Smooth muscle cell (in vitro differentiated cells): ENCODE data around the gene OR2T27. TPM values are rescaled to one million over a fixed set of nuclear protein-coding genes. Genes with fewer than 3 reads are reported as not detected.

Experiments
- DNase-seq: peaks from one replicate; lab custom pipeline; 2025; ENCODE audit not compliant: unreplicated experiment; lab: John Stamatoyannopoulos, UW
- H2AFZ ChIP-seq: fragments of 200-600 bp; sonication (generic); 2 replicates; pipeline ENCODE4 v1.6.0; 2016; ENCODE audit warnings: antibody characterized with exemption, low read depth, mild to moderate bottlenecking
- H3F3A ChIP-seq: fragments of 200-600 bp; sonication (generic); 2 replicates; pipeline ENCODE4 v1.6.0; 2017; ENCODE audit warnings: antibody characterized with exemption, low read depth
- H3K27ac ChIP-seq: fragments of 200-600 bp; sonication (generic); 2 replicates; pipeline ENCODE4 v1.5.1; 2016; ENCODE audit warnings: low read depth, mild to moderate bottlenecking
- H3K27me3 ChIP-seq: fragments of 200-600 bp; sonication (generic); 2 replicates; pipeline ENCODE4 v1.6.1; 2016; ENCODE audit warnings: low read depth, mild to moderate bottlenecking
- H3K36me3 ChIP-seq: fragments of 200-600 bp; sonication (generic); 2 replicates; pipeline ENCODE4 v1.5.1; 2016; ENCODE audit warnings: low read depth
- H3K4me1 ChIP-seq: fragments of 200-600 bp; sonication (generic); 2 replicates; pipeline ENCODE4 v1.5.1; 2016; ENCODE audit warnings: low read depth
- H3K4me2 ChIP-seq: fragments of 200-600 bp; sonication (generic); 2 replicates; pipeline ENCODE4 v1.6.0; 2016; ENCODE audit warnings: mild to moderate bottlenecking
- H3K4me3 ChIP-seq: fragments of 200-600 bp; sonication (generic); 2 replicates; pipeline ENCODE4 v1.5.1; 2016; ENCODE audit warnings: mild to moderate bottlenecking
- H3K79me2 ChIP-seq: fragments of 200-600 bp; sonication (generic); 2 replicates; pipeline ENCODE4 v1.6.0; 2016; ENCODE audit warnings: low read depth, mild to moderate bottlenecking
- H3K9ac ChIP-seq: fragments of 200-600 bp; sonication (generic); 2 replicates; pipeline ENCODE4 v1.6.0; 2016; ENCODE audit warnings: low read depth
- H3K9me3 ChIP-seq: fragments of 200-600 bp; sonication (generic); replicated peaks from 2 replicates; pipeline ENCODE4 v1.5.1; 2016; ENCODE audit warnings: low read depth
- H4K20me1 ChIP-seq: fragments of 200-600 bp; sonication (generic); 2 replicates; pipeline ENCODE4 v1.6.0; 2016; ENCODE audit warnings: low read depth
- CTCF ChIP-seq: fragments of 200-600 bp; sonication (generic); IDR thresholded peaks from 2 replicates; pipeline ENCODE4 v1.5.1; 2017; ENCODE audit warnings: borderline replicate concordance, mild to moderate bottlenecking, antibody characterized with exemption; ENCODE audit not compliant: insufficient read depth, poor library complexity, severe bottlenecking
- WGBS: methylation state at CpG from one replicate; pipeline ENCODE4 v1.1.7; 2016; ENCODE audit warnings: low lambda C conversion rate; 5-methylcytosine and 5-hydroxymethylcytosine counted together
- polyA plus RNA-seq: library from polyadenylated mRNA; unstranded; fragments of >200 nt; fragmentation: Nextera tagmentation; extraction: Ambion mirVana; gene quantifications from 2 replicates; pipeline ENCODE4 v1.2.1, GENCODE V29; 2016
- total RNA-seq: library from RNA; depleted of rRNA; stranded (reverse); fragments of >200 nt; gene quantifications from 2 replicates; pipeline ENCODE4 v1.2.3, GENCODE V29; 2014

The OR2T27 gene
- total and polyA plus RNA-seq, 2 experiments from 2014 or later = not detected

GRCh38 chr1:248699099-248699498 lies 43.8 kb upstream of the OR2T27 start:
- DNase-seq = no peak
- WGBS = 56% methylated on average over 1 of the region's 1 CpG
- H3K4me3 ChIP-seq = no peak overlapping the region
- H3K9ac ChIP-seq = no peak overlapping the region
- no peak overlapping the region for H3K4me2 ChIP-seq
- no peaks in the 10 kb centered on the region for H3K4me1 ChIP-seq
- H3K27ac ChIP-seq = no peak overlapping the region
- H2AFZ ChIP-seq = no peak overlapping the region
- no peak for TF ChIP-seq CTCF
- no peaks in the 10 kb centered on the region for H3K27me3 ChIP-seq
- H3K79me2 ChIP-seq = no peaks in the 10 kb centered on the region
- H3K9me3 ChIP-seq = peaks cover 24% of the 10 kb centered on the region
- H3K36me3 ChIP-seq = no peaks in the 10 kb centered on the region
- H4K20me1 ChIP-seq = no peaks in the 10 kb centered on the region
- no peaks in the 10 kb centered on the region for H3F3A ChIP-seq

- H3K36me3 ChIP-seq = no peaks in the 10 kb centered on the region
- H3K9ac ChIP-seq = no peak overlapping the region
- no peaks in the 10 kb centered on the region for H3K27me3 ChIP-seq
- 73% methylated on average over 6 of the region's 6 CpGs for WGBS
- TF ChIP-seq CTCF = no peak
- no peak overlapping the region for H3K27ac ChIP-seq
- H2AFZ ChIP-seq = no peak overlapping the region
- H3K4me3 ChIP-seq = no peak overlapping the region
- no peaks in the 10 kb centered on the region for H3F3A ChIP-seq
- peaks cover 24% of the 10 kb centered on the region for H3K9me3 ChIP-seq
- H4K20me1 ChIP-seq = no peaks in the 10 kb centered on the region
- DNase-seq = no peak
- no peaks in the 10 kb centered on the region for H3K79me2 ChIP-seq
- no peaks in the 10 kb centered on the region for H3K4me1 ChIP-seq
- no peak overlapping the region for H3K4me2 ChIP-seq
Observed at GRCh38 chr1:248697907-248698306, 42.6 kb upstream of the OR2T27 start.

- Histone ChIP-seq H3K4me3 (no peak overlapping the region), H4K20me1 (no peaks in the 10 kb centered on the region), H3K9ac (no peak overlapping the region), H3K79me2 (no peaks in the 10 kb centered on the region), H3K36me3 (no peaks in the 10 kb centered on the region), H3K27me3 (no peaks in the 10 kb centered on the region), H3K9me3 (peaks cover 24% of the 10 kb centered on the region), H2AFZ (no peak overlapping the region), H3F3A (no peaks in the 10 kb centered on the region), H3K4me2 (no peak overlapping the region), H3K27ac (no peak overlapping the region), H3K4me1 (no peaks in the 10 kb centered on the region)
- no peak for TF ChIP-seq CTCF
- WGBS = 68% methylated on average over 3 of the region's 3 CpGs
- no peak for DNase-seq
Observed at GRCh38 chr1:248696774-248697173, 41.4 kb upstream of the OR2T27 start.

- Histone ChIP-seq H3K79me2 (no peaks in the 10 kb centered on the region), H2AFZ (no peak overlapping the region), H4K20me1 (no peaks in the 10 kb centered on the region), H3K27me3 (no peaks in the 10 kb centered on the region), H3K4me3 (no peak overlapping the region), H3K27ac (no peak overlapping the region), H3K9me3 (peaks cover 24% of the 10 kb centered on the region), H3F3A (no peaks in the 10 kb centered on the region), H3K36me3 (no peaks in the 10 kb centered on the region), H3K4me2 (no peak overlapping the region), H3K4me1 (no peaks in the 10 kb centered on the region), H3K9ac (no peak overlapping the region)
- DNase-seq = no peak
- TF ChIP-seq CTCF = no peak
- 58% methylated on average over 3 of the region's 3 CpGs for WGBS
Observed at GRCh38 chr1:248696261-248696660, 40.9 kb upstream of the OR2T27 start.
